CD4-positive, alpha-beta T cell (primary cell): ENCODE results near the gene IMPDH2. TPM values are rescaled to one million over a fixed set of nuclear protein-coding genes. Genes with fewer than 3 reads are reported as not detected.
A peak's percentile ranks its signal among the peaks of the same experiment; 100 is the strongest.

Source experiments
- ATAC-seq: fragments of 200-7000 bp; cut with Tn5 transposase; one replicate; pipeline ENCODE4 v1.10.0; 2022; ENCODE audit warnings: mild to moderate bottlenecking; ENCODE audit not compliant: poor library complexity
- CTCF ChIA-PET: fragments of 350-600 bp; sonication (Branson Sonifier 250); formaldehyde crosslinking; loops from one replicate; lab custom pipeline; 2021; ENCODE audit warnings: antibody characterized with exemption, inconsistent platforms; lab: Charles Lee
- POLR2A ChIA-PET: fragments of 350-600 bp; sonication (Branson Sonifier 250); formaldehyde crosslinking; loops from one replicate; lab custom pipeline; 2021; ENCODE audit warnings: antibody characterized with exemption, inconsistent platforms; lab: Charles Lee
- DNase-seq, 14 experiments: peaks; one replicate each; pipeline ENCODE4 v3.0.0-alpha.2; 2013 to 2020; ENCODE audit warnings: mixed read lengths in 2 of 14
- H3K27ac ChIP-seq, 2 donors: one replicate each; pipeline versions ENCODE4 v1.5.1 to v1.7.0; 2013; ENCODE audit warnings: low read length in 2 of 2, low read depth in 1 of 2, mild to moderate bottlenecking in 1 of 2
- H3K27me3 ChIP-seq, 2 experiments: 1 replicate in 1 of 2; 2 replicates in 1 of 2; pipeline versions ENCODE4 v1.6.1 to v1.7.0; 2013; ENCODE audit warnings: low read length in 2 of 2, control low read depth in 1 of 2, mild to moderate bottlenecking in 1 of 2, moderate library complexity in 1 of 2; ENCODE audit not compliant: insufficient read depth in 2 of 2, control insufficient read depth in 1 of 2
- H3K36me3 ChIP-seq: one replicate; pipeline ENCODE4 v1.6.1; 2013; ENCODE audit warnings: low read length, control low read depth; ENCODE audit not compliant: insufficient read depth
- H3K4me1 ChIP-seq: one replicate; pipeline ENCODE4 v1.6.1; 2013; ENCODE audit warnings: low read length, control low read depth; ENCODE audit not compliant: insufficient read depth
- H3K4me3 ChIP-seq: one replicate; pipeline ENCODE4 v1.5.1; 2013; ENCODE audit warnings: mild to moderate bottlenecking, low read length, moderate library complexity
- H3K9me3 ChIP-seq, 2 experiments: 1 replicate in 1 of 2; 2 replicates in 1 of 2; pipeline versions ENCODE4 v1.6.1 to v1.7.0; 2013; ENCODE audit warnings: low read length in 2 of 2, mild to moderate bottlenecking in 2 of 2, control low read depth in 1 of 2, moderate library complexity in 1 of 2; ENCODE audit not compliant: control insufficient read depth in 1 of 2, insufficient read depth in 1 of 2
- H3K27ac Mint-ChIP-seq: one replicate; pipeline ENCODE4 v1.8.0; 2020; ENCODE audit warnings: mixed read lengths
- H3K27me3 Mint-ChIP-seq: one replicate; pipeline ENCODE4 v1.8.0; 2021; ENCODE audit warnings: mixed read lengths
- H3K36me3 Mint-ChIP-seq: one replicate; pipeline ENCODE4 v1.8.0; 2021; ENCODE audit warnings: low read depth, mixed read lengths
- H3K4me1 Mint-ChIP-seq: one replicate; pipeline ENCODE4 v1.8.0; 2021; ENCODE audit warnings: low read depth, mixed read lengths
- H3K4me3 Mint-ChIP-seq: one replicate; pipeline ENCODE4 v1.8.0; 2020; ENCODE audit warnings: mild to moderate bottlenecking, mixed read lengths
- H3K9me3 Mint-ChIP-seq: one replicate; pipeline ENCODE4 v1.8.0; 2020; ENCODE audit warnings: mixed read lengths
- CTCF ChIP-seq: fragments of 200-600 bp; IDR thresholded peaks from one replicate; pipeline ENCODE4 v1.8.0; 2022; ENCODE audit warnings: antibody characterized with exemption, mild to moderate bottlenecking
- intact Hi-C, 2 experiments: fragments of 100-400 bp; cut with DNase I in 1 of 2; cut with micrococcal nuclease in 1 of 2; formaldehyde crosslinking; loops; one replicate each; pipeline versions ENCODE4 v1.15.1 to v1.9.0; 2023 to 2025; cut with DNase I, micrococcal nuclease
- total RNA-seq, 174 experiments: library from RNA in 2 of 174; stranded (reverse) in 2 of 174; gene quantifications; one replicate each; pipeline ENCODE4 v1.2.3 and lab custom pipeline; 2021 to 2026

Gene IMPDH2
- total RNA-seq, 2 experiments from 2014 or later, result 133 to 135 TPM

GRCh38 chr3:49025793-49026520, 3.2 kb downstream of the IMPDH2 start:
- no peaks in the 10 kb centered on the region for H3K9me3 Mint-ChIP-seq
- ATAC-seq (no peak), DNase-seq (no peak)
- H3K36me3 Mint-ChIP-seq, result peaks cover 83% of the 10 kb centered on the region
- peaks cover 54% of the 10 kb centered on the region for H3K4me1 ChIP-seq
- H3K9me3 ChIP-seq, result no peaks in the 10 kb centered on the region
- no peak overlapping the region for H3K4me3 ChIP-seq
- peaks cover 46% of the 10 kb centered on the region for H3K4me1 Mint-ChIP-seq
- H3K36me3 ChIP-seq, result peaks cover 55% of the 10 kb centered on the region
- no peak overlapping the region for H3K27ac ChIP-seq
- no peaks in the 10 kb centered on the region for H3K27me3 ChIP-seq
- H3K27me3 Mint-ChIP-seq, result no peaks in the 10 kb centered on the region
- CTCF ChIA-PET, result interaction anchor here (1.4 kb wide), 1 partner anchor 38 kb away, joined by 7 read pairs; no protein-coding TSS in a partner anchor
- TF ChIP-seq CTCF, result no peak
- POLR2A ChIA-PET, result interaction anchor here (0.8 to 12.0 kb wide), 4 partner anchors 19 to 314 kb away, joined by 3 to 331 read pairs (median 6); partner anchors contain the start of genes QRICH1, USP4 and WDR6
- H3K4me3 Mint-ChIP-seq, result peak overlapping the region; percentile 63
- intact Hi-C loops, result loop anchor here in 1 of 2 experiments (5.0 to 10.0 kb wide), 3 partner anchors 309 to 909 kb away; partner anchors contain the start of genes APEH and IP6K2
- peak overlapping the region; percentile 93 for H3K27ac Mint-ChIP-seq

- Mint-ChIP-seq H3K27ac (peak overlapping the region; percentile 93), H3K4me3 (peak overlapping the region; percentile 20), H3K4me1 (peaks cover 49% of the 10 kb centered on the region), H3K27me3 (no peaks in the 10 kb centered on the region), H3K36me3 (peaks cover 77% of the 10 kb centered on the region), H3K9me3 (no peaks in the 10 kb centered on the region)
- CTCF ChIA-PET, result interaction anchor here (5.2 kb wide), 1 partner anchor 17 kb away, joined by 59 read pairs; the partner anchor contains the start of gene WDR6
- ATAC-seq, result no peak
- intact Hi-C loops, result loop anchor here in 1 of 2 experiments (5.0 to 10.0 kb wide), 3 partner anchors 308 to 910 kb away; partner anchors contain the start of genes APEH and IP6K2
- no peaks in the 10 kb centered on the region for H3K27me3 ChIP-seq
- H3K27ac ChIP-seq, result no peak overlapping the region
- H3K9me3 ChIP-seq, result no peaks in the 10 kb centered on the region
- no peak for DNase-seq
- H3K36me3 ChIP-seq, result peaks cover 47% of the 10 kb centered on the region
- H3K4me1 ChIP-seq, result peaks cover 60% of the 10 kb centered on the region
- H3K4me3 ChIP-seq, result no peak overlapping the region
- TF ChIP-seq CTCF, result no peak
- POLR2A ChIA-PET, result interaction anchor here (0.8 to 12.0 kb wide), 5 partner anchors 18 to 315 kb away, joined by 3 to 331 read pairs (median 5); partner anchors contain the start of genes QRICH1, USP19, USP4 and WDR6
These were observed 4.0 kb downstream of the IMPDH2 start for GRCh38 chr3:49025005-49025792.

- Mint-ChIP-seq H3K4me1 (peaks cover 54% of the 10 kb centered on the region), H3K9me3 (no peaks in the 10 kb centered on the region), H3K36me3 (peaks cover 70% of the 10 kb centered on the region), H3K27me3 (no peaks in the 10 kb centered on the region), H3K27ac (peak overlapping the region; percentile 90), H3K4me3 (peak overlapping the region; percentile 95)
- ChIA-PET POLR2A (interaction anchor here (1.1 to 12.0 kb wide), 3 partner anchors 18 to 96 kb away, joined by 3 to 331 read pairs (median 5); partner anchors contain the start of genes QRICH1, USP19 and WDR6), CTCF (interaction anchor here (4.6 to 5.2 kb wide), 2 partner anchors 16 to 36 kb away, joined by 59 to 63 read pairs; partner anchors contain the start of genes P4HTM and WDR6)
- no peaks in the 10 kb centered on the region for H3K27me3 ChIP-seq
- H3K4me3 ChIP-seq, result no peak overlapping the region
- no peak for DNase-seq
- ATAC-seq, result no peak
- peaks cover 43% of the 10 kb centered on the region for H3K36me3 ChIP-seq
- intact Hi-C loops, result loop anchor here (5.0 to 10.0 kb wide), 6 partner anchors 68 to 910 kb away; partner anchors contain the start of genes APEH (in 1 of the 2), ARIH2 (in 1 of the 2), QRICH1 (in 1 of the 2) and RHOA (in 1 of the 2)
- peaks cover 65% of the 10 kb centered on the region for H3K4me1 ChIP-seq
- no peak overlapping the region for H3K27ac ChIP-seq
- no peaks in the 10 kb centered on the region for H3K9me3 ChIP-seq
- no peak for TF ChIP-seq CTCF
These were observed 4.7 kb downstream of the IMPDH2 start for GRCh38 chr3:49024449-49024848.
